HEK293 (cell line): Measurements from ENCODE around the gene PPP2R2D.

ENCODE experiments used
- CTCF ChIA-PET: fragments of 350-600 bp; formaldehyde crosslinking; extraction: SDS; loops from one replicate; lab custom pipeline; 2021; ENCODE audit warnings: antibody characterized with exemption; lab: Yijun Ruan, JAX
- POLR2A ChIA-PET: fragments of 300-600 bp; formaldehyde crosslinking; extraction: SDS; loops from one replicate; lab custom pipeline; 2020; ENCODE audit warnings: antibody characterized with exemption, inconsistent platforms; lab: Yijun Ruan, JAX
- H3K27ac ChIP-seq: fragments of 200-500 bp; sonication (Bioruptor generic); 2 replicates; pipeline ENCODE4 v1.5.1; 2014; ENCODE audit warnings: low read depth, low read length, control low read depth, inconsistent platforms; ENCODE audit errors: extremely low read depth
- H3K36me3 ChIP-seq, 2 experiments: fragments of 200-500 bp in 1 of 2; sonication (Bioruptor generic) in 1 of 2; 1 replicate in 1 of 2; 2 replicates in 1 of 2; pipeline ENCODE4 v1.5.1; 2014 to 2017; ENCODE audit warnings: inconsistent platforms in 2 of 2, low read length in 2 of 2; ENCODE audit not compliant: control insufficient read depth in 2 of 2, insufficient read depth in 1 of 2
- H3K4me1 ChIP-seq: fragments of 200-500 bp; sonication (Bioruptor generic); 2 replicates; pipeline ENCODE4 v1.5.1; 2014; ENCODE audit warnings: mild to moderate bottlenecking, low read length, inconsistent platforms; ENCODE audit not compliant: control insufficient read depth, insufficient read depth
- H3K4me3 ChIP-seq: 2 replicates; pipeline ENCODE4 v1.5.1; 2011; ENCODE audit warnings: low read depth, mild to moderate bottlenecking, control low read depth, low read length, moderate library complexity
- H3K9me3 ChIP-seq: fragments of 200-500 bp; sonication (Bioruptor generic); 2 replicates; pipeline ENCODE4 v1.5.1; 2014; ENCODE audit warnings: low read depth, low read length, inconsistent platforms; ENCODE audit not compliant: control insufficient read depth, insufficient read depth
- AEBP2 ChIP-seq: fragments of 450-650 bp; formaldehyde crosslinking; IDR thresholded peaks from 2 replicates; pipeline ENCODE4 v1.5.1; 2016; ENCODE audit warnings: missing biosample characterization, missing genetic modification characterization, borderline replicate concordance
- BCL6B ChIP-seq: fragments of 450-650 bp; formaldehyde crosslinking; IDR thresholded peaks from 2 replicates; pipeline ENCODE4 v1.5.1; 2017; ENCODE audit warnings: missing biosample characterization, missing genetic modification characterization
- EGR2 ChIP-seq: fragments of 450-650 bp; formaldehyde crosslinking; IDR thresholded peaks from 2 replicates; pipeline ENCODE4 v1.5.1; 2016; ENCODE audit warnings: low read depth, missing biosample characterization, missing genetic modification characterization
- GFI1B ChIP-seq: fragments of 450-650 bp; formaldehyde crosslinking; IDR thresholded peaks from 2 replicates; pipeline ENCODE4 v1.5.1; 2016; ENCODE audit warnings: missing biosample characterization, missing genetic modification characterization
- KLF1 ChIP-seq: fragments of 450-650 bp; formaldehyde crosslinking; IDR thresholded peaks from 2 replicates; pipeline ENCODE4 v1.5.1; 2016; ENCODE audit warnings: missing biosample characterization, missing genetic modification characterization
- SALL2 ChIP-seq: fragments of 450-650 bp; formaldehyde crosslinking; IDR thresholded peaks from 2 replicates; pipeline ENCODE4 v1.5.0; 2017; ENCODE audit warnings: missing biosample characterization, mild to moderate bottlenecking, missing genetic modification characterization, borderline replicate concordance
- ZBTB7A ChIP-seq: fragments of 450-650 bp; formaldehyde crosslinking; IDR thresholded peaks from 2 replicates; pipeline ENCODE4 v1.5.1; 2016; ENCODE audit warnings: low read depth, missing biosample characterization, missing genetic modification characterization
- ZNF10 ChIP-seq: fragments of 450-650 bp; formaldehyde crosslinking; IDR thresholded peaks from 2 replicates; pipeline ENCODE4 v1.5.1; 2017; ENCODE audit warnings: missing biosample characterization, missing genetic modification characterization
- ZNF121 ChIP-seq: fragments of 450-650 bp; formaldehyde crosslinking; IDR thresholded peaks from 2 replicates; pipeline ENCODE4 v1.5.1; 2016; ENCODE audit warnings: missing biosample characterization, missing genetic modification characterization
- ZNF211 ChIP-seq: fragments of 450-650 bp; formaldehyde crosslinking; IDR thresholded peaks from 2 replicates; pipeline ENCODE4 v1.5.1; 2016; ENCODE audit warnings: low read depth, missing biosample characterization, missing genetic modification characterization
- ZNF23 ChIP-seq: fragments of 450-650 bp; formaldehyde crosslinking; IDR thresholded peaks from 2 replicates; pipeline ENCODE4 v1.5.1; 2016; ENCODE audit warnings: missing biosample characterization, missing genetic modification characterization, borderline replicate concordance
- ZNF274 ChIP-seq, 2 experiments: fragments of 200-500 bp in 1 of 2; fragments of 450-650 bp in 1 of 2; sonication (Bioruptor generic) in 1 of 2; formaldehyde crosslinking in 1 of 2; IDR thresholded peaks; 2 replicates each; pipeline versions ENCODE4 v1.5.1 to v1.6.1; 2014 to 2016; ENCODE audit warnings: borderline replicate concordance in 1 of 2, inconsistent platforms in 1 of 2, low read length in 1 of 2, missing biosample characterization in 1 of 2, missing genetic modification characterization in 1 of 2
- ZNF311 ChIP-seq: fragments of 450-650 bp; formaldehyde crosslinking; IDR thresholded peaks from 2 replicates; pipeline ENCODE4 v1.5.1; 2017; ENCODE audit warnings: missing biosample characterization, missing genetic modification characterization, borderline replicate concordance
- ZNF391 ChIP-seq: fragments of 450-650 bp; formaldehyde crosslinking; IDR thresholded peaks from 2 replicates; pipeline ENCODE4 v1.5.1; 2016; ENCODE audit warnings: low read depth, missing biosample characterization, missing genetic modification characterization, borderline replicate concordance
- ZNF416 ChIP-seq: fragments of 450-650 bp; formaldehyde crosslinking; IDR thresholded peaks from 2 replicates; pipeline ENCODE4 v1.5.1; 2016; ENCODE audit warnings: missing biosample characterization, missing genetic modification characterization
- ZNF433 ChIP-seq: fragments of 450-650 bp; formaldehyde crosslinking; IDR thresholded peaks from 2 replicates; pipeline ENCODE4 v1.5.1; 2016; ENCODE audit warnings: missing biosample characterization, missing genetic modification characterization, low read depth
- ZNF600 ChIP-seq: fragments of 450-650 bp; formaldehyde crosslinking; IDR thresholded peaks from 2 replicates; pipeline ENCODE4 v1.5.1; 2016; ENCODE audit warnings: missing biosample characterization, missing genetic modification characterization
- ZNF610 ChIP-seq: fragments of 450-650 bp; formaldehyde crosslinking; IDR thresholded peaks from 2 replicates; pipeline ENCODE4 v1.5.1; 2016; ENCODE audit warnings: missing biosample characterization, missing genetic modification characterization, borderline replicate concordance
- ZNF626 ChIP-seq: fragments of 450-650 bp; sonication (Bioruptor Pico); formaldehyde crosslinking; IDR thresholded peaks from 2 replicates; pipeline ENCODE4 v1.5.1; 2018; ENCODE audit warnings: missing biosample characterization, missing genetic modification characterization, inconsistent platforms
- ZNF664 ChIP-seq: fragments of 450-650 bp; formaldehyde crosslinking; IDR thresholded peaks from 2 replicates; pipeline ENCODE4 v1.5.1; 2016; ENCODE audit warnings: missing biosample characterization, missing genetic modification characterization
- ZNF747 ChIP-seq: fragments of 450-650 bp; formaldehyde crosslinking; IDR thresholded peaks from 2 replicates; pipeline ENCODE4 v1.5.1; 2016; ENCODE audit warnings: missing biosample characterization, missing genetic modification characterization
- ZNF777 ChIP-seq: fragments of 450-650 bp; formaldehyde crosslinking; IDR thresholded peaks from 2 replicates; pipeline ENCODE4 v1.5.1; 2017; ENCODE audit warnings: missing biosample characterization, missing genetic modification characterization, borderline replicate concordance
- ZSCAN4 ChIP-seq: fragments of 450-650 bp; formaldehyde crosslinking; IDR thresholded peaks from 2 replicates; pipeline ENCODE4 v1.5.1; 2017; ENCODE audit warnings: missing biosample characterization, missing genetic modification characterization
- TF ChIP-seq, protein P1 (sequence below): fragments of 450-650 bp; formaldehyde crosslinking; IDR thresholded peaks from 2 replicates; pipeline ENCODE4 v1.5.1; 2016; ENCODE audit warnings: missing biosample characterization, missing genetic modification characterization, borderline replicate concordance

PPP2R2D gene

GRCh38 chr10:131946321-131946751, 45.5 kb downstream of the PPP2R2D start (continued):
- no peak for TF ChIP-seq BCL6B (tag by site-specific recombination)

DNA sequence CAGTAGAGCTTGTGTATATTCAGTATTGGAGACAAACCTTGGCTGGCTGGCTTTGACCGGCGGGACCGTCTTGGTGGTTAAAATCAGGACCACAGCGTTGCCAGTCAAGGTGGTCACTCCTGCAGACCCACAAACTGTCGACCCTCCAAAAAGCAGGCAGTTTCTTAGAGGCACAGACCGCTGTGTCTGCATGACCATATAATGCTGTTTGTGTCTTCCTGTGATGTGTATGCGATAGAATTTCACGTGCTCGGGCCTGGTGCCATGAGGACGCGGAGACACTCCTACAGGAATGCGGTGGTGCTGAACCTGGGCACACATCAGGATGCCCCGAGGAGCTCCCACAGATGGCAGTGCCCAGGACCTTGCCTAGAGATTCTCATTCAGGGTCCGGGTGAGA, 46.1 kb downstream of the PPP2R2D start:
- Histone ChIP-seq H3K36me3 (peaks cover 20 to 91% of the 10 kb centered on the region in 2 experiments), H3K4me1 (no peaks in the 10 kb centered on the region), H3K27ac (no peak overlapping the region), H3K4me3 (no peak overlapping the region), H3K9me3 (no peaks in the 10 kb centered on the region)
- TF ChIP-seq, protein P1, sequence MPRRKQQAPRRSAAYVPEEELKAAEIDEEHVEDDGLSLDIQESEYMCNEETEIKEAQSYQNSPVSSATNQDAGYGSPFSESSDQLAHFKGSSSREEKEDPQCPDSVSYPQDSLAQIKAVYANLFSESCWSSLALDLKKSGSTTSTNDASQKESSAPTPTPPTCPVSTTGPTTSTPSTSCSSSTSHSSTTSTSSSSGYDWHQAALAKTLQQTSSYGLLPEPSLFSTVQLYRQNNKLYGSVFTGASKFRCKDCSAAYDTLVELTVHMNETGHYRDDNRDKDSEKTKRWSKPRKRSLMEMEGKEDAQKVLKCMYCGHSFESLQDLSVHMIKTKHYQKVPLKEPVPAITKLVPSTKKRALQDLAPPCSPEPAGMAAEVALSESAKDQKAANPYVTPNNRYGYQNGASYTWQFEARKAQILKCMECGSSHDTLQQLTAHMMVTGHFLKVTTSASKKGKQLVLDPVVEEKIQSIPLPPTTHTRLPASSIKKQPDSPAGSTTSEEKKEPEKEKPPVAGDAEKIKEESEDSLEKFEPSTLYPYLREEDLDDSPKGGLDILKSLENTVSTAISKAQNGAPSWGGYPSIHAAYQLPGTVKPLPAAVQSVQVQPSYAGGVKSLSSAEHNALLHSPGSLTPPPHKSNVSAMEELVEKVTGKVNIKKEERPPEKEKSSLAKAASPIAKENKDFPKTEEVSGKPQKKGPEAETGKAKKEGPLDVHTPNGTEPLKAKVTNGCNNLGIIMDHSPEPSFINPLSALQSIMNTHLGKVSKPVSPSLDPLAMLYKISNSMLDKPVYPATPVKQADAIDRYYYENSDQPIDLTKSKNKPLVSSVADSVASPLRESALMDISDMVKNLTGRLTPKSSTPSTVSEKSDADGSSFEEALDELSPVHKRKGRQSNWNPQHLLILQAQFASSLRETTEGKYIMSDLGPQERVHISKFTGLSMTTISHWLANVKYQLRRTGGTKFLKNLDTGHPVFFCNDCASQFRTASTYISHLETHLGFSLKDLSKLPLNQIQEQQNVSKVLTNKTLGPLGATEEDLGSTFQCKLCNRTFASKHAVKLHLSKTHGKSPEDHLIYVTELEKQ (tag by site-specific recombination) = no peak
- TF ChIP-seq ZNF274 (IDR thresholded peaks at IDR 0.05; ENCODE audit: low read length) (no peak), ZNF274 (tag by site-specific recombination; IDR thresholded peaks at IDR 0.05; ENCODE audit: borderline replicate concordance) (no peak), ZNF23 (tag by site-specific recombination) (no peak), ZNF10 (no peak), ZNF626 (tag by site-specific recombination) (no peak), ZNF433 (tag by site-specific recombination) (no peak), BCL6B (tag by site-specific recombination) (no peak), ZNF416 (no peak), ZNF211 (no peak), ZNF747 (no peak), ZNF777 (tag by site-specific recombination) (no peak), ZNF121 (tag by site-specific recombination) (no peak), ZNF311 (tag by site-specific recombination) (no peak), ZBTB7A (no peak)
- POLR2A ChIA-PET = no interaction called here
- CTCF ChIA-PET = interaction anchor here (2.8 kb wide), 1 partner anchor 76 kb away, joined by 7 read pairs; no protein-coding TSS in a partner anchor

DNA sequence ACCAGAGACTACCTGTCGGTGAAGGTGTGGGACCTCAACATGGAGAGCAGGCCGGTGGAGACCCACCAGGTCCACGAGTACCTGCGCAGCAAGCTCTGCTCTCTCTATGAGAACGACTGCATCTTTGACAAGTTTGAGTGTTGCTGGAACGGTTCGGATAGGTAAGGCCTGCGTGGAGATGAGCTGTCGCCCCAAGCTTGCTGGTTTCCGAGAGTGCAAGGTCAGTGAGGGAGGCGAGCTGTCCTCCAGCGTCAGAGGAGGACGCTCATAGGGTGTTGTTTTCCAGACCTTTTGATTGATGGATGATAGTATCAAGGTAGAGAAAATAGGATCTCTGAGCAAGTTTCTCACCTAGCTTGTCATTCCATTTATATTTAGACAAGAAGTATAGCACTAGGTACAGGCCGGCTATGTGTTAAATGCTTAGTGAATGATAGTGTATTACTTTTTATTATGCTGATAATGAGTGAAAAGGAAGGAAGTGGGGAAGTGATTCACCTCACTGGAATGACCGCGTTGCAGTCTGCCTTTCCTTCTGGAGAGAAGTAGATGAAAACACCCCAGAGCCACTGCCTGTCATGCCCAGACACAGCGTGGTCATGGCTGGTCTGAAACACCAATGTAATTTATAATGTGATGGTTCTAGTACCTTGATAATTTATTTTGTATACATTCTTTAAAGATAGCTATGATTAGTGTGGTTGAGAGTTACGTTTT, 47.0 kb downstream of the PPP2R2D start:
- ChIA-PET CTCF (interaction anchor here (0.6 to 2.8 kb wide), 2 partner anchors 60 to 75 kb away, joined by 6 to 7 read pairs; no protein-coding TSS in a partner anchor), POLR2A (no interaction called here)
- Histone ChIP-seq H3K9me3 (no peaks in the 10 kb centered on the region), H3K4me3 (no peak overlapping the region), H3K27ac (no peak overlapping the region), H3K4me1 (no peaks in the 10 kb centered on the region), H3K36me3 (peaks cover 17 to 87% of the 10 kb centered on the region in 2 experiments)
- TF ChIP-seq AEBP2 = no peak
- TF ChIP-seq SALL2 (tag by site-specific recombination) = no peak
- TF ChIP-seq ZNF610 (tag by site-specific recombination) = no peak
- TF ChIP-seq ZNF664 (tag by site-specific recombination) = no peak
- no peak for TF ChIP-seq ZNF391 (tag by site-specific recombination)
- no peak for TF ChIP-seq ZSCAN4 (tag by site-specific recombination)
- no peak for TF ChIP-seq EGR2 (tag by site-specific recombination)
- TF ChIP-seq KLF1 (tag by site-specific recombination) = no peak
- no peak for TF ChIP-seq GFI1B (tag by site-specific recombination)
- no peak for TF ChIP-seq ZNF600
